Measurements from ENCODE around the gene CSNK1G1. TPM values are rescaled to one million over a fixed set of nuclear protein-coding genes. Genes with fewer than 3 reads are reported as not detected.

The CSNK1G1 gene
- total RNA-seq, 1 experiment from 2014 or later, result 19.6 TPM

DNA sequence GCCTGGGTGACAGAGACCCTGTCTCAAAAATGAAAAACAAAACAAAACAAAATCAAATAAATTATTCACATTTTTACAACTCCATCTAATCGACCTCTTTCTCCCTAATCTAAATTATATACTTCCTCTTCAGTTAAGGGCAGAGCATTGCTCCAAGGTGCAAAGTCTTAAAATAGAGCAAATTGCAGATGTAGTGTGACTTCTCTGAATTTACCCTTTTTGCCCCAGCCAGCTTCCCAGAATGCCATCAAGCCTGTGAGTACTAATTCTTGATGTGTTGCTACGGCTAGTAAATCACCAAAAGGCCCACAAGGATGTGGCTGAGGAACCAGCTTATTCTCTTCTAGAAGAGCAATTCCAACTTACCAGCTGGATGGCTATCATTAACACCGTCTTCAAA is 139.8 kb downstream of the CSNK1G1 start:
- Histone ChIP-seq H3K79me2 (ENCODE audit: low read depth) (no peaks in the 10 kb centered on the region; the same call in 1 of the 2 replicates), H3F3A (ENCODE audit: insufficient read depth, low read depth) (no peaks in the 10 kb centered on the region), H2AFZ (no peak overlapping the region), H3K27ac (no peak overlapping the region), H3K27me3 (ENCODE audit: insufficient read depth, low read depth) (no peaks in the 10 kb centered on the region), H3K4me3 (no peak overlapping the region), H3K9me3 (ENCODE audit: insufficient read depth, low read depth) (no peaks in the 10 kb centered on the region), H3K4me1 (replicated peaks; ENCODE audit: insufficient read depth) (no peaks in the 10 kb centered on the region), H3K36me3 (ENCODE audit: low read depth) (0 out of 2 replicates have a peak, but pooled peaks cover 8% of the 10 kb centered on the region), H3K4me2 (no peak overlapping the region), H3K9me2 (ENCODE audit: insufficient read depth) (no peaks in the 10 kb centered on the region), H4K20me1 (ENCODE audit: insufficient read depth) (no peaks in the 10 kb centered on the region)
- BruUV-seq (replicated peaks), result no TSS peak
- intact Hi-C loops (cut with micrococcal nuclease; ENCODE audit: unreplicated experiment), result no loop called here
- DNase-seq, result no peak
- POLR2A ChIA-PET (ENCODE audit: unreplicated experiment), result no interaction called here
- TF ChIP-seq, protein P1, sequence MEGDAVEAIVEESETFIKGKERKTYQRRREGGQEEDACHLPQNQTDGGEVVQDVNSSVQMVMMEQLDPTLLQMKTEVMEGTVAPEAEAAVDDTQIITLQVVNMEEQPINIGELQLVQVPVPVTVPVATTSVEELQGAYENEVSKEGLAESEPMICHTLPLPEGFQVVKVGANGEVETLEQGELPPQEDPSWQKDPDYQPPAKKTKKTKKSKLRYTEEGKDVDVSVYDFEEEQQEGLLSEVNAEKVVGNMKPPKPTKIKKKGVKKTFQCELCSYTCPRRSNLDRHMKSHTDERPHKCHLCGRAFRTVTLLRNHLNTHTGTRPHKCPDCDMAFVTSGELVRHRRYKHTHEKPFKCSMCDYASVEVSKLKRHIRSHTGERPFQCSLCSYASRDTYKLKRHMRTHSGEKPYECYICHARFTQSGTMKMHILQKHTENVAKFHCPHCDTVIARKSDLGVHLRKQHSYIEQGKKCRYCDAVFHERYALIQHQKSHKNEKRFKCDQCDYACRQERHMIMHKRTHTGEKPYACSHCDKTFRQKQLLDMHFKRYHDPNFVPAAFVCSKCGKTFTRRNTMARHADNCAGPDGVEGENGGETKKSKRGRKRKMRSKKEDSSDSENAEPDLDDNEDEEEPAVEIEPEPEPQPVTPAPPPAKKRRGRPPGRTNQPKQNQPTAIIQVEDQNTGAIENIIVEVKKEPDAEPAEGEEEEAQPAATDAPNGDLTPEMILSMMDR (conservative IDR thresholded peaks at IDR 0.05), result no peak
- TF ChIP-seq EZH2 (IDR thresholded peaks at IDR 0.05; ENCODE audit: low read depth), result no peak
- CTCF ChIA-PET, result no interaction called here

DNA sequence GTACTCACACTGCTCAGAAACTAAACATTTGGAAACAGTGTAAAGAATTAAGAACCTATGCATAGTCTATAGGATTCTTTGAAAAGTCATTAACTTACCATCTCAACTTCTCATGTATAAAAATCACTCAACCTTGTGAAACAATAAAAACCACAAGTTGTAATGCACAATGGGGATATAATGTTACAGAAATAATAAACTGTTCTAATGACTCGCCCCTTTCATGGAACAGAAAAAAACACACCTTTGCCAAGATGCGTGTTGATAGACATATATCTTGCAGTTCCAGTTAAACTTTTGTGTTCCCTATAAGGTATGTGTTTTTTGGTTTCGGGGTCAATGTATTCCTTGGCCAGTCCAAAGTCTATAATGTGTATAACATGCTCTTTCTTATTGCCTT is 142.3 kb downstream of the CSNK1G1 start:
- Histone ChIP-seq H4K20me1 (ENCODE audit: insufficient read depth) (no peaks in the 10 kb centered on the region; the same call in 1 of the 2 replicates), H3K79me2 (ENCODE audit: low read depth) (no peaks in the 10 kb centered on the region; the same call in 1 of the 2 replicates), H3K4me1 (replicated peaks; ENCODE audit: insufficient read depth) (no peaks in the 10 kb centered on the region), H3K4me3 (no peak overlapping the region), H3K9me3 (ENCODE audit: insufficient read depth, low read depth) (no peaks in the 10 kb centered on the region), H3K4me2 (no peak overlapping the region), H3K27me3 (ENCODE audit: insufficient read depth, low read depth) (no peaks in the 10 kb centered on the region), H2AFZ (no peak overlapping the region), H3K27ac (no peak overlapping the region), H3K36me3 (ENCODE audit: low read depth) (0 out of 2 replicates have a peak, but pooled peaks cover 8% of the 10 kb centered on the region), H3F3A (ENCODE audit: insufficient read depth, low read depth) (peaks cover 6% of the 10 kb centered on the region; the same call in 1 of the 2 replicates), H3K9me2 (ENCODE audit: insufficient read depth) (no peaks in the 10 kb centered on the region)
- CTCF ChIA-PET, result interaction anchor here (0.6 kb wide), 1 partner anchor 23 kb away, joined by 3 read pairs; no protein-coding TSS in a partner anchor
- no peak for DNase-seq
- BruUV-seq (replicated peaks), result no TSS peak
- intact Hi-C loops (cut with micrococcal nuclease; ENCODE audit: unreplicated experiment), result no loop called here
- POLR2A ChIA-PET (ENCODE audit: unreplicated experiment), result no interaction called here
- TF ChIP-seq EZH2 (IDR thresholded peaks at IDR 0.05; ENCODE audit: low read depth), result no peak
- TF ChIP-seq, protein P1 (conservative IDR thresholded peaks at IDR 0.05), result no peak

DNA sequence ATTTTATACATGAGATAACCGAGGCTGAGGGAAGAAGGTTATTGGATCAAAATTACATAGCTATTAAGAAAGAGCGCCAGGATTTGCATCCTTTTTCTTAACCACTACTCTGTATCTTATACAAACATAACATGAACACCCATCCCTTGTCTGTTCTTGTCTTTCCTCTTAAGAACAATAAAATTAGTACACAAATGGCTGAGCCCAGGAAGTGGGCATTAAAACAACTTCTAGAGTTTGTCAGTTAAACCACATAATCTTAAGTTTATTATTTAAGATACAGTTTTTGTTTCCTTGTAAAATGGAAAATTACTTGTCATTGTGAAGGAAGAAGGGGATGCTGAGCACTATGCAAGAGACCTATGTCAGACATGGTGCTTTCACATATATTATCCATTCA is 144.3 kb downstream of the CSNK1G1 start:
- ChIA-PET POLR2A (ENCODE audit: unreplicated experiment) (no interaction called here), CTCF (no interaction called here)
- H3K27me3 ChIP-seq (ENCODE audit: insufficient read depth, low read depth), result no peaks in the 10 kb centered on the region
- H3K9me3 ChIP-seq (ENCODE audit: insufficient read depth, low read depth), result no peaks in the 10 kb centered on the region
- no peak overlapping the region for H3K4me3 ChIP-seq
- no peak overlapping the region for H3K4me2 ChIP-seq
- no peaks in the 10 kb centered on the region for H3K9me2 ChIP-seq (ENCODE audit: insufficient read depth)
- H3K27ac ChIP-seq, result no peak overlapping the region
- no TSS peak for BruUV-seq (replicated peaks)
- H3K36me3 ChIP-seq (ENCODE audit: low read depth), result 0 out of 2 replicates have a peak, but pooled peaks cover 8% of the 10 kb centered on the region
- no peak for TF ChIP-seq EZH2 (IDR thresholded peaks at IDR 0.05; ENCODE audit: low read depth)
- TF ChIP-seq, protein P1 (conservative IDR thresholded peaks at IDR 0.05), result no peak
- intact Hi-C loops (cut with micrococcal nuclease; ENCODE audit: unreplicated experiment), result no loop called here
- no peak overlapping the region for H2AFZ ChIP-seq
- H4K20me1 ChIP-seq (ENCODE audit: insufficient read depth), result no peaks in the 10 kb centered on the region; the same call in 1 of the 2 replicates
- peaks cover 6% of the 10 kb centered on the region; the same call in 1 of the 2 replicates for H3F3A ChIP-seq (ENCODE audit: insufficient read depth, low read depth)
- no peaks in the 10 kb centered on the region for H3K4me1 ChIP-seq (replicated peaks; ENCODE audit: insufficient read depth)
- H3K79me2 ChIP-seq (ENCODE audit: low read depth), result no peaks in the 10 kb centered on the region
- no peak for DNase-seq
